Gastrocnemius medialis (tissue), 4 donors: Measurements from ENCODE around the gene LARP1. TPM values are rescaled to one million over a fixed set of nuclear protein-coding genes. Genes with fewer than 3 reads are reported as not detected.

Experiments
- ATAC-seq, 2 donors: fragments of 150-250 bp; one replicate each; pipeline ENCODE4 v1.9.1; 2016
- DNase-seq, 2 donors: peaks; one replicate each; pipeline ENCODE4 v3.0.0-alpha.2; 2019
- H3K27ac ChIP-seq, 4 donors: fragments of 200-600 bp; sonication (generic); 1 replicate in 1 of 4; 2 replicates in 3 of 4; pipeline ENCODE4 v1.5.1; 2016 to 2018; ENCODE audit warnings: mild to moderate bottlenecking in 2 of 4, moderate library complexity in 1 of 4
- H3K27me3 ChIP-seq, 3 donors: fragments of 200-600 bp; sonication (generic) in 2 of 3; 1 replicate in 1 of 3; 2 replicates in 2 of 3; pipeline versions ENCODE4 v1.5.1 to v1.6.0; 2016 to 2019; ENCODE audit warnings: mild to moderate bottlenecking in 1 of 3, moderate library complexity in 1 of 3
- H3K36me3 ChIP-seq, 2 donors: fragments of 200-600 bp; sonication (generic) in 1 of 2; one replicate each; pipeline ENCODE4 v1.5.1; 2017 to 2018
- H3K4me1 ChIP-seq, 2 donors: fragments of 200-600 bp; sonication (generic) in 1 of 2; one replicate each; pipeline ENCODE4 v1.5.1; 2016 to 2017; ENCODE audit warnings: mild to moderate bottlenecking in 2 of 2
- H3K4me3 ChIP-seq, 4 donors: fragments of 200-600 bp; sonication (generic) in 3 of 4; 1 replicate in 1 of 4; 2 replicates in 3 of 4; pipeline ENCODE4 v1.5.1; 2016 to 2019; ENCODE audit warnings: mild to moderate bottlenecking in 2 of 4
- H3K9me3 ChIP-seq, 3 donors: fragments of 200-600 bp; sonication (generic) in 2 of 3; 1 replicate in 1 of 3; 2 replicates in 2 of 3; pipeline ENCODE4 v1.5.1; 2016 to 2019
- CTCF ChIP-seq, 5 experiments: fragments of 450-650 bp in 3 of 5; fragments of 200-600 bp in 2 of 5; sonication (generic) in 2 of 5; IDR thresholded peaks in 4 of 5; conservative IDR thresholded peaks in 1 of 5; 1 replicate in 4 of 5; 2 replicates in 1 of 5; pipeline ENCODE4 v1.5.1; 2016 to 2019; ENCODE audit warnings: antibody characterized with exemption in 5 of 5, mild to moderate bottlenecking in 3 of 5, moderate library complexity in 3 of 5
- POLR2A ChIP-seq, 2 donors: fragments of 450-650 bp; IDR thresholded peaks; one replicate each; pipeline ENCODE4 v1.6.1; 2017; ENCODE audit warnings: antibody characterized with exemption in 2 of 2, mild to moderate bottlenecking in 2 of 2, moderate library complexity in 2 of 2
- in situ Hi-C, 4 donors: fragments of 200-750 bp; cut with MboI; loops; one replicate each; pipeline versions ENCODE4 v1.15.0 to v1.8.0; 2017; ENCODE audit warnings: low sequenced_read_pairs in 4 of 4
- intact Hi-C: fragments of 100-400 bp; cut with DNase I; formaldehyde crosslinking; loops from one replicate; pipeline ENCODE4 v1.15.1; 2023; ENCODE audit warnings: low total_unique reads
- total RNA-seq, 4 donors: library from RNA; depleted of rRNA; stranded (reverse); fragments of >200 nt; gene quantifications; one replicate each; pipeline versions ENCODE4 v1.1.0 to v1.2.3, GENCODE V29; 2016

LARP1 gene
- total RNA-seq, 4 donors from 2014 or later, result 77.8 to 125 (median 119) TPM

GRCh38 chr5:154851351-154851750 is 96.2 kb downstream of the LARP1 start:
- H3K4me1 ChIP-seq, result peaks cover 26 to 27% of the 10 kb centered on the region in 2 donors
- H3K9me3 ChIP-seq, result no peaks in the 10 kb centered on the region
- TF ChIP-seq CTCF (IDR thresholded peaks at IDR 0.05 in 4 of 5, conservative IDR thresholded peaks at IDR 0.05 in 1 of 5) (no peak), POLR2A (IDR thresholded peaks at IDR 0.05) (no peak)
- H3K27me3 ChIP-seq, result no peaks in the 10 kb centered on the region
- DNase-seq, result no peak
- peak overlapping the region; percentile 61 to 84 (median 77) for H3K27ac ChIP-seq
- intact Hi-C loops, result loop anchor here (10.0 kb wide), 1 partner anchor 1743 kb away; no protein-coding TSS in a partner anchor
- no peak for ATAC-seq
- in situ Hi-C loops, result no loop called here
- no peaks in the 10 kb centered on the region for H3K36me3 ChIP-seq
- no peak overlapping the region for H3K4me3 ChIP-seq

GRCh38 chr5:154857530-154858296 is 102.5 kb downstream of the LARP1 start:
- peak overlapping the region; percentile 74 to 98 (median 92) for H3K4me3 ChIP-seq
- DNase-seq (peak; percentile 93 to 98), ATAC-seq (peak; percentile 82 to 84)
- peaks cover 33 to 35% of the 10 kb centered on the region in 2 donors for H3K4me1 ChIP-seq
- in situ Hi-C loops, result no loop called here
- H3K9me3 ChIP-seq, result no peaks in the 10 kb centered on the region
- no peaks in the 10 kb centered on the region for H3K27me3 ChIP-seq
- intact Hi-C loops, result loop anchor here (1.0 to 10.0 kb wide), 6 partner anchors 79 to 1737 kb away; partner anchors contain the start of genes GEMIN5 and LARP1
- H3K36me3 ChIP-seq, result no peaks in the 10 kb centered on the region
- TF ChIP-seq POLR2A (IDR thresholded peaks at IDR 0.05) (peak; percentile 64 to 83), CTCF (IDR thresholded peaks at IDR 0.05 in 4 of 5, conservative IDR thresholded peaks at IDR 0.05 in 1 of 5) (peak in 2 of 5 experiments; percentile 11 to 18)
- H3K27ac ChIP-seq, result peak overlapping the region; percentile 95 to 97 (median 97)

DNA sequence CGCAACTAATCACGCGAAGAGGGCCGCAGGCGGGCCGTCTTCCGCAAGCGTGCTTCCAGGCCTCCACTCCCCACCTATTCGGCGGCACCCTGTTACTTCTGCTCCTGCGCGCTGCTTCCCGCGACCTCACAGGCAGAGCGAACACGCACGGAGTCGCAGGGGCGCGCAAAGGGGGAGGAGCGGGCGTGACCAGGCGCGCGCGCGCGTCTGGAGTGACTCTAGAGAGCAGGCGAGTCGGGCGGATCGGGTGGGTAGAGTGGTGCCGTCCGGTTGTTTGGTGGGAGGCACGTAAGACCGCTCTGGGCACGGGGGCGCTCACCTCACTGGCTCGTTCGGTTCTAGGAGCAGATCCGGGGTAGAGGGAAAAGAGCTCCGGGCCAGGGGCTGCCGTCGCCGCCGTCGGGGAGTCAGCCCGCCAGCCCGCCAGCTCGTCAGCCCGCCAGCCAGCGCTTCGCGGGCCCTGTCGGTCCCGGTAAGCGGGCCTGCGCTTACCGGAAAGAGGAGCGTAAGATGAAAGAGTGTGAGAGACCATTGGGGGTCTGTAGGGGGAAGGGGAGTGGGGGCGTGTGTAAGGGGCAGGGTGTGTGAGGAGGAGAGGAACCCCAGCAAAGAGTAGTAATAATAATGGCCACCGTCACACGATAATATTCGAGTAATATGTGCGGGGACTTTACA is 103.3 kb downstream of the LARP1 start, which contains the start of gene CNOT8:
Gene CNOT8 (plus strand): TSS at position 331 of the 675 bp plus-strand sequence. CDS start 4,652 bp downstream, outside the sequence.
- Histone ChIP-seq H3K4me1 (peaks cover 39 to 41% of the 10 kb centered on the region in 2 donors), H3K36me3 (no peaks in the 10 kb centered on the region), H3K27ac (peak within 1 kb of the TSS; percentile 95 to 97 (median 97)), H3K4me3 (peak within 1 kb of the TSS; percentile 74 to 98 (median 92)), H3K27me3 (no peaks in the 10 kb centered on the region), H3K9me3 (no peaks in the 10 kb centered on the region)
- in situ Hi-C loops (no loop called here), intact Hi-C loops (loop anchor here (1.0 to 10.0 kb wide), 5 partner anchors 80 to 1736 kb away; partner anchors contain the start of genes GEMIN5 and LARP1)
- TF ChIP-seq POLR2A (IDR thresholded peaks at IDR 0.05) (peak; percentile 92 to 96), CTCF (IDR thresholded peaks at IDR 0.05 in 4 of 5, conservative IDR thresholded peaks at IDR 0.05 in 1 of 5) (no peak)
- ATAC-seq, result peak; percentile 79 to 80
- peak; percentile 97 to 98 for DNase-seq

- H3K36me3 ChIP-seq, result no peaks in the 10 kb centered on the region
- no peaks in the 10 kb centered on the region for H3K27me3 ChIP-seq
- H3K27ac ChIP-seq, result peak overlapping the region; percentile 95 to 97 (median 97)
- DNase-seq, result no peak
- H3K4me3 ChIP-seq, result peak overlapping the region; percentile 74 to 98 (median 92)
- no peaks in the 10 kb centered on the region for H3K9me3 ChIP-seq
- H3K4me1 ChIP-seq, result peaks cover 42% of the 10 kb centered on the region in 2 donors
- no peak for ATAC-seq
- in situ Hi-C loops (no loop called here), intact Hi-C loops (loop anchor here (1.0 to 10.0 kb wide), 5 partner anchors 80 to 1736 kb away; partner anchors contain the start of genes GEMIN5 and LARP1)
- no peak for TF ChIP-seq POLR2A (IDR thresholded peaks at IDR 0.05)
- TF ChIP-seq CTCF (IDR thresholded peaks at IDR 0.05 in 4 of 5, conservative IDR thresholded peaks at IDR 0.05 in 1 of 5), result no peak
Measured at GRCh38 chr5:154858972-154859871, 104.0 kb downstream of the LARP1 start.
